Mucosa of descending colon (tissue), 3 donors: ENCODE results near the gene SLC1A3. TPM values are rescaled to one million over a fixed set of nuclear protein-coding genes. Genes with fewer than 3 reads are reported as not detected.

Experiments
- ATAC-seq: fragments of 200-7000 bp; cut with Tn5 transposase; one replicate; pipeline ENCODE4 v1.9.1; 2020; ENCODE audit warnings: mild to moderate bottlenecking, moderate library complexity
- DNase-seq, 3 donors: peaks; one replicate each; pipeline ENCODE4 v3.0.0-alpha.2; 2020
- H3K36me3 ChIP-seq: fragments of 200-600 bp; one replicate; pipeline ENCODE4 v1.8.0; 2021; ENCODE audit warnings: low read depth, mild to moderate bottlenecking
- H3K4me1 ChIP-seq: fragments of 200-600 bp; one replicate; pipeline ENCODE4 v1.8.0; 2021; ENCODE audit warnings: low read depth, mild to moderate bottlenecking
- H3K4me3 ChIP-seq: fragments of 200-600 bp; one replicate; pipeline ENCODE4 v1.8.0; 2021; ENCODE audit warnings: mild to moderate bottlenecking
- H3K9me3 ChIP-seq: fragments of 200-600 bp; one replicate; pipeline ENCODE4 v1.8.0; 2021; ENCODE audit warnings: mild to moderate bottlenecking
- CTCF ChIP-seq: fragments of 200-600 bp; IDR thresholded peaks from one replicate; pipeline ENCODE4 v1.8.0; 2022; ENCODE audit warnings: antibody characterized with exemption, mild to moderate bottlenecking
- intact Hi-C, 2 donors: fragments of 100-400 bp; cut with DNase I in 1 of 2; cut with micrococcal nuclease in 1 of 2; formaldehyde crosslinking; loops; one replicate each; pipeline versions ENCODE4 v1.11.0 to v1.11.1; 2022; cut with DNase I, micrococcal nuclease
- total RNA-seq, 3 donors: library from RNA; stranded (reverse); fragmentation: NEBNext Ultra II Directional in 2 of 3; extraction: Animal tissue kit (Norgen Biotek cat#: 25700) in 2 of 3; gene quantifications; one replicate each; pipeline versions ENCODE4 v1.2.1 to v1.2.4, GENCODE V29; 2021 to 2023
- donor health status: DM: no; HTN: no; CAD: no; lungs with moderate emphysema.
- donor health status: DM: no; HTN: no; CAD: no.
- donor health status: DM: no; HTN: yes; CAD: no.

The SLC1A3 gene
- total RNA-seq, 3 donors from 2014 or later: 0.67 to 10.2 (median 7.9) TPM

GRCh38 chr5:36683821-36684434 lies 77.5 kb downstream of the SLC1A3 start:
- intact Hi-C loops: no loop called here
- H3K9me3 ChIP-seq: no peaks in the 10 kb centered on the region
- H3K36me3 ChIP-seq: no peaks in the 10 kb centered on the region
- ATAC-seq (peak; percentile 32), DNase-seq (no peak)
- no peaks in the 10 kb centered on the region for H3K4me1 ChIP-seq
- TF ChIP-seq CTCF: no peak
- no peak overlapping the region for H3K4me3 ChIP-seq

- Histone ChIP-seq H3K9me3 (no peaks in the 10 kb centered on the region), H3K4me3 (no peak overlapping the region), H3K36me3 (no peaks in the 10 kb centered on the region), H3K4me1 (peaks cover 5% of the 10 kb centered on the region)
- DNase-seq (no peak), ATAC-seq (no peak)
- TF ChIP-seq CTCF: no peak
- intact Hi-C loops: no loop called here
These were observed 79.4 kb downstream of the SLC1A3 start for GRCh38 chr5:36685631-36686288.

GRCh38 chr5:36686881-36687280 lies 80.5 kb downstream of the SLC1A3 start:
- Histone ChIP-seq H3K36me3 (no peaks in the 10 kb centered on the region), H3K9me3 (no peaks in the 10 kb centered on the region), H3K4me3 (no peak overlapping the region), H3K4me1 (peaks cover 5% of the 10 kb centered on the region)
- TF ChIP-seq CTCF: no peak
- DNase-seq: no peak
- intact Hi-C loops: no loop called here
- no peak for ATAC-seq

GRCh38 chr5:36688722-36689121 lies 82.3 kb downstream of the SLC1A3 start:
- H3K36me3 ChIP-seq: no peaks in the 10 kb centered on the region
- intact Hi-C loops: no loop called here
- no peak overlapping the region for H3K4me3 ChIP-seq
- H3K4me1 ChIP-seq: peaks cover 10% of the 10 kb centered on the region
- TF ChIP-seq CTCF: no peak
- ATAC-seq (no peak), DNase-seq (peak in 1 of 3 donors; percentile 25)
- no peaks in the 10 kb centered on the region for H3K9me3 ChIP-seq

- no peak for TF ChIP-seq CTCF
- Histone ChIP-seq H3K4me3 (no peak overlapping the region), H3K36me3 (no peaks in the 10 kb centered on the region), H3K4me1 (peaks cover 10% of the 10 kb centered on the region), H3K9me3 (no peaks in the 10 kb centered on the region)
- intact Hi-C loops: no loop called here
- DNase-seq (no peak), ATAC-seq (no peak)
These were observed 82.8 kb downstream of the SLC1A3 start for GRCh38 chr5:36689225-36689624.
